Iris pigment epithelial cell (primary cell): Measurements from ENCODE around the gene STIM1.
A peak's percentile ranks its signal among the peaks of the same experiment; 100 is the strongest.

Experiments
- DNase-seq: peaks from one replicate; pipeline ENCODE4 v3.0.0-alpha.2; 2011; ENCODE audit warnings: low read depth

Gene STIM1

DNA sequence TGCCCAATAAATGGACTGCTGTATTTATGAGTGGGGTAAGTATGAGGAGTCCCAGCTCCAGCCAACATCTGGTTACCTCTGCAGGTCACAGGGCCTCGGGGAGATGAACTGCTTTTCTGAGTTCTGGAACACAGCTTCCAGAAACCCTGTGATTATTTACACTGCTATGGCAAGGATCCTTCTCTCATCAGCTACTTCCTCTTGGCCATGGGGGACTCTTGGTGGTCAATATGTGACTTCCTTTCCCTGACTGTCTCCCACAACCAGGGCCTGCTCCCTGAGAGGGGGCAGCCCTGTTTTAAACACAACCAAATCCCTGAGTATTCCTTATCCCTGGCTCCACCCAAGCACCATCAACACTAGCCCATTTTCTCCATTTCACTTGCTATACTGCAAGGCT, 24.7 kb upstream of the STIM1 start:
- DNase-seq: no peak

GRCh38 chr11:3831378-3832239, 23.9 kb upstream of the STIM1 start:
- DNase-seq: peak; percentile 25

GRCh38 chr11:3832816-3833215, 22.6 kb upstream of the STIM1 start:
- no peak for DNase-seq

- no peak for DNase-seq
Observed at GRCh38 chr11:3833449-3833848, 22.0 kb upstream of the STIM1 start.

- no peak for DNase-seq
Observed at GRCh38 chr11:3834349-3834663, 21.2 kb upstream of the STIM1 start.

- DNase-seq: peak; percentile 19
Observed at GRCh38 chr11:3834664-3835461, 20.6 kb upstream of the STIM1 start.

DNA sequence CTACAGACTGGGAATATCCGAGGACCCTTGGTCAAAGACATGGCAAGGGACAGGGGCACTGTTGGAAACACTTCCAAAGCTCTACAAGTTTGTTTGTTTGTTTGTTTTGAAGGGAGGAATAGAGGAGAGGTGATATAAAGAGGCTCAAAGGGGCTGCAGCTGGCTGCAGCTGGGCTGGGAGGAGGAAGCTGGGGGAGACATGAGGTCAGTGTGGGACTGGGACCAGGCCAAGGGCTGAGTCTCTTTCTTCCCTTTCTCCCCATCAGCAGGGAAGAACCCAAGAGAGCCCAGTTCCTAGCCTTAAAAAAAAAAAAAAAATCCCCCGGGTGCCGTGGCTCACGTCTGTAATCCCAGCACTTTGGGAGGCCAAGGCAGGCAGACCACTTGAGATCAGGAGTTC, 19.7 kb upstream of the STIM1 start:
- no peak for DNase-seq

DNA sequence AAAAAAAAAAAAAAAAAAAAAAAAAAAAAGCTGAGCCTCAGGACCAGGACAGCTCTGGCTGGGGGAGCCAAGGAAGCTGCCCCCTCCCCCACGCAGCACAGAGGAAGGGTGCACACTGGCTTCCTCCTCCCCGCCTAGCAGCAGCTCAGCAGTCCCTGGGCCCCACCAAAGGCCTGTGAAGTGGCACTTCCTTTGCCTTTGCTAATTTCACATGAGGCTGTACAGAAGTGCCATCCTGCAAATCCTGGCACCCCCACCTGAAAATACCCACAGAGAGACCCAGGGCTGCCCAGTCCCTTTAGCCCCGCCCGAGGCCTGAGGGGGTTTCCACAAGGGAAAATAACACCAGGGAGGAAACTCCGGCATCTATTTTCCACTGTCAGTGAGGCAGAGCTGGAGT, 18.6 kb upstream of the STIM1 start:
- no peak for DNase-seq

DNA sequence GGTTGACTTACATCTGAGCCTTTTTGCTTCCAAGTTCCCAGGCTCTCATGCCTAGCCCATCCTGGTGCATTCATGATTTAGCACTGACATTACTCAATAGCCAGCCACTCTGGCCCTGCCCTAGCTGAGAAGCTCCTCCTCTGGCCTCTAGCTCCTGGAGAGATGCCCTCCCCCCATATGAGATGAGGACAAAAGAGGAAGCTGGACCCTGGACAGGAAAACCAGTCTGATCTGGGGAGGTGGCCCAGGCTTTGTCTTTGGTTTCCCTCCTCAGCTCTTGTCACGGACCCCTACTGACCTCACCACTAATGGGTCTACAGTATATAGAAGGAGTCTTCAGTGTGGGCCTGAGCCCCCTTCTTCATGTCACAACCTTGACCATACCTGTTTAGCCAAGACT, 17.7 kb upstream of the STIM1 start:
- peak; percentile 36 for DNase-seq

GRCh38 chr11:3838504-3838903, 17.0 kb upstream of the STIM1 start:
- DNase-seq: no peak

DNA sequence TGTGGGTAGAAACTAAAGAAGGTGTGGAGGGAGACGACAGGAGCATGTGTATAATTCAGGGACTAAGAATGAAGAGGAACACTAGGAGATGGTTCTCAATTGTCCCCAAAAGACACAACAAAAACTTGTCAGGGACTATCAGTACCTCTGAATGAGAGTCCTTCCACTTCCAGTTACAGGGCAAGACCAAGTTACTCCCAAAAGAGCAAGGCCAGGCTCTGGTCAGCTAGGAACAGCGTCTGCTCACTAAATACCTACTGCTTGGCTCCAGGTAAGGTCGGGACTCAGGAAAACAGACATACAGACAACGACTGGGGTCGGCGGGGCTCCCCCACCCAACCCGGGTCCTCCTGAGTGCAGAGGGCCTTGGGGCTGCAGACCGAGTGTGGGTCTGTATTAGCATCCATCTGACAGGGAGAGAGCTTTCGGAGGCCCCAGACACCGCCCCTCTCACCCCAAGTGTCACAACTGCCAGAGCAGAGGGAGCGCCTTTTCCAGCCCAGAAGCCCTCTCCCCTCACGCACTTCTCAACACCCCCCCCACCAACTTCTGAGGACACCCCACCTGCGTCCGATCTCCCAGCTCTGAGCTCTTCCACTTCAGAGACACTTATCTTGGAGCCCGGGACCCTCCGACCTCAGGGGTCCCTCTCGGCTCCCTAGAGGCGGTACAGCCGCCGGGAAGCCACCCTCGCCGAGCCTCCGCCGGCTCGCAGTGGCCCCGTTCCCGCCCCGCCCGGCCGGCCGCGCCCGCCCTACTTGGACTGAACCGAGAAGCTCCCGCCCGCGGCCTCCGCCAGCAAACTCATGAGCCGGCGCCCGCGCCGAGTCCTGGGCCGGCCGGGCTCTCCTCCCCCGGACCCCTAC, 15.2 kb upstream of the STIM1 start:
- DNase-seq: no peak

- peak; percentile 83 for DNase-seq
Observed at GRCh38 chr11:3840870-3841425, 14.5 kb upstream of the STIM1 start, which contains the start of gene RHOG. Gene RHOG, minus strand, starts transcription at chr11:3840959. Its CDS starts 12,821 bp downstream, at chr11:3828138.

DNA sequence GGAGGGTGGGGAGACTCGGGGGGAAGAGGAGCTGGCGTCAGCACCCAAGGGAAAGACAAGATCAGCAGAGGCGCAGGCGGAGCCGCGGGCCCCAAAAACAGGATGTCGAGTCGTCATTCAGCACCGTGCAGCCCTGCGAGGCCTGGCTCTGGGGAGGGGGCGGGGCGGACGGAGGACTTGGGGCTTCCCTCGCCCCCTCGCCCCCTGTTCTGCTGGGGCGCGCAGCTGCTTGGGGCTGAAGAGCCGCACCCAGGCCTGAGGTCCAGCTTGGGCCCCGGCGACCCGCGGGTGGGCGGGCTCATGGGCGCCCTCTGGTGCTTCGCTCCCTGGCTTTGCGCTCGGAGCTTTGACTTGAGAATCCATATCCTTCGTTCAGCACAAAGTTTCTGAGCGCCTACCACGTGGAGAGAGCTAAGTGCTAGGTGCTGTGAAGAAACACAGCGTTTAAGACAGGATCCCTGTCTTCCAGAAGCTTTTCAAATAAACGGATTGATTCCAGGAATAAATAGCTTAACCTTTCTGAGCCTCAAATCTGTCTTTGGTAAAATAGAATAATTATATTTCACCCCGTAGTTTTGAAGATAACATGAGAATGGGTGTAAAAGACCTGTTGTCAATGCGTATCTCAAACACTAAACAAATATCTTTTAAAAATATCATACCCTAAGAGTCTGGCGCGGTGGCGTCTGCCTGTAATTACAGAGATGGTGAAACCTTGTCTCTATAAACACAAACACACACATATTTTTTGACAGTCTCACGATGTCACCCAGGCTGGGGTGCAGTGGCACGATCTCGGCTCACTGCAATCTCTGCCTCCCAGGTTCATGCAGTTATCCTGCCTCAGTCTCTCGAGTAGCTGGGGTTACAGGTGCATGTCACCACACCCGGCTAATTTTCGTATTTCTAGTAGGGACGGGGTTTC, 13.8 kb upstream of the STIM1 start:
- peak; percentile 88 for DNase-seq

GRCh38 chr11:3843326-3843725, 12.1 kb upstream of the STIM1 start:
- DNase-seq: no peak

DNA sequence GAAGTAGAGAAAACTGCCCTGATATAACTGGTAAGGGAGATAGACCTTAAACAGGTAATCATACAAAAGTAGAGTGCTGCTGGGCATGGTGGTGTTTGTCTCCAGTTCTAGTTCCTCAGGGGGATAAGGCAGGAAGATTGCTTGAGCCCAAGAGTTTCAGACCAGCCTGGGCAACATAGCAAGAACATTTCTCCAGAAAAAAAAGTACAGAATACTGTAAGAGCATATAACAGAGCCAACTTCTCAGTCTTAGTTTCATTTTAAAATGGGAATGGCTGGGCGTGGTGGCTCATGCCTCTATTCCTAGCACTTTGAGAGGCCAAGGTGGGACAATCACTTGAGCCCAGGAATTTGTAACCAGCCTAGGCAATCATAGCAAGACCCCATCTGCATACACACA, 10.2 kb upstream of the STIM1 start:
- DNase-seq: no peak

DNA sequence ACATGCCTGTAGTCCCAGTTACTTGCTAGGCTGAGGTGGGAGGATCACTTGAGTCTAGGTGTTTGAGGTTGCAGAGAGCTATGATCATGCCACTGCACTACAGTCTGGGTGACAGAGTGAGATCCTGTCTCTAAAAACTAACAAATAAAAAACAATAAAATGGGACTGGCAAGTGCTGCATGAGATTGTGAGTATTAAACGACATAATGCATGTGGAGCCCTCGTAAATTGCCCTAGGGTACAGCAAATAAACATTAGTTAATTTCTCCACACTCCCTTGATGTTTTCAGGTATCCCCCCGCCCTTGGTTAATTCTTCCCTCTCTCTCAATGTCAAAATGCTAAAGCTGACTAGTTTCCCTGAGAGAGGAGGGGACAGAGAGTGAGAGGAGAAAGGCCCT, 9.8 kb upstream of the STIM1 start:
- no peak for DNase-seq

DNA sequence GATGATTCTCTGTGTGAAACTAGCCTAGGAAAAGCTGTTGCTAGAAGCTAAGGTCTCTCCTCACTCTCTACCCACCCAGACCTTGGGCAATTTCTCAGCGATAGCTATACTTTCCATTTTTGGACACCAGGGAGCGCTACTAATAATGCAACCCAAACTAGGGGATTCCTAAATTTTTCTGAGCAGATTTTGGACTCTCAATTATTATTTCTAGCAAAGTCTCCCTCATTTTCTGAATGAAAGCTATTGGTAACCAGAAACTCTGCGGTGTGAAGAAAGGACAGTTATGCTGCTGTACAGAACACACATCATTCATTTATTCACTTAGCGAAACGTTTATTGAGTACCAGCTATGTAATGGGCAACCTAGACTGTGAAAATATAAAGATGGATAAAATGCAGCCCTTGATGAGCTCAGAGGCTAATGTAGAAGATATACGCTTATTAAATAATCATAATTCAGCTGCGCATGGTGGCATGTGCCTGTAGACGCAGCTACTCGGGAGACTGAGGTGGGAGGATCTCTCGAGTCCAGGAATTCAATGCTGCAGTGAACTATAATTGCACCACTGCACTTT, 6.1 kb upstream of the STIM1 start:
- DNase-seq: peak; percentile 39

GRCh38 chr11:3853545-3853842, 2.0 kb upstream of the STIM1 start:
- DNase-seq: no peak

DNA sequence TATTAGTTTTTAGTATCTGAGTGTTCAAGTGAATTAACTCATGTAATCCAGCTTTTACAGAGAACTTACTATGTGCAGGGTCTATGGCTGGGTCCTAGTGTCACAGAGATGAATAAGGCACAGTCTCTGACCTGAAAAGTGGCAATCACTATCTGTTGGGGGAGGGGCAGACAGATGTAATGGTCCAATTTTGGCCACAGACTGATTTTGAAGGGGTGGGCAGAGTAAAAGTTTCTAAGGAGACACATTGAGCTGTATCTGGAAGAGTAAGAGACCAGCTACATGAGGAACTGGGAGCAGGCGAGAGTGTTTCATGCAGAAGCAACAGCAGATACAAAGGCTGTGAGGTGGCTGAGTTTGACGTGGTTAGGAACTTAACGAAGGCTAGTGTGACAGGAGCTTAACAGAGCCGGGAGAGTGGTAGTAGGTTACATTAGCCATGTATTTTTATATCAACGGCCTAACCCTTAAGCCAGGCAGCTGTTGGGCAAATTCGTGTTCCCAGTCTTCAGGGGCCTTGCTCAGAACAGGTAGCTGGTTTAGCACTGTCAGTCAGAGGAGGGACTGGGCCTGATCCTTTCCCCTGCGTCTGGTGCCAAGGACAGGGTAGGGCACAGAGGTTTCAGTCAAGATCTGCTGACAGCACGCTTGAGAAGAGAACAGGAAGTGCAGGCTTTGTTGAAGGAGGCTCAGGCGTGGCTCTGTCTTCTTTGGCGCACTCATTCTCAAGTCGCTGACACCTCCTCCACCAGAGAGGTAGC, 1.4 kb upstream of the STIM1 start:
- no peak for DNase-seq

GRCh38 chr11:3854660-3854976, 846 bp upstream of the STIM1 start:
- DNase-seq: no peak
